NCI-H1417 treated with DMSO at 0.1 percent for 48 hours (cell line): Measurements from ENCODE around the gene ARHGEF7.
A peak's percentile ranks its signal among the peaks of the same experiment; 100 is the strongest.

ENCODE experiments used
- DNase-seq: peaks from one replicate; lab custom pipeline; 2025; lab: John Stamatoyannopoulos, UW

Gene ARHGEF7

DNA sequence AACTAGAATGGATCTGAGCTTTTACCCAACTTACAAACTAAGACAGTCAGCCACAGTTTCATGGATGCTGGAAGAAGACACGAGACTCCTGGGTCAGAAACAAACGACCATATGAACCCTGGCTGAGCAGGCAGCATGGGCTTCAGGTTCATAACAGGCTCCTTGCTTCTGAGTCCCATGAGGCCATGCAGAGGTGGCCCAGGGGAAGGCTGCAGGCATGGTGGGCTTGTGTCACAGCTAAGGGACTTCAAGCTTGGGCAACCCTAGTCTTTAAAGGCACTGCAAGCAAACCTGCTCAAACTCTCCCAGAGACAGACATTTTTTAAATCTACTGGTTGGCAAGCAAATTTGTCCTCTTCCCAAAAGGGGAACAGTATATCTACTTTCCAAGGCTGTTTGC is 5.1 kb upstream of the ARHGEF7 start:
- no peak for DNase-seq

DNA sequence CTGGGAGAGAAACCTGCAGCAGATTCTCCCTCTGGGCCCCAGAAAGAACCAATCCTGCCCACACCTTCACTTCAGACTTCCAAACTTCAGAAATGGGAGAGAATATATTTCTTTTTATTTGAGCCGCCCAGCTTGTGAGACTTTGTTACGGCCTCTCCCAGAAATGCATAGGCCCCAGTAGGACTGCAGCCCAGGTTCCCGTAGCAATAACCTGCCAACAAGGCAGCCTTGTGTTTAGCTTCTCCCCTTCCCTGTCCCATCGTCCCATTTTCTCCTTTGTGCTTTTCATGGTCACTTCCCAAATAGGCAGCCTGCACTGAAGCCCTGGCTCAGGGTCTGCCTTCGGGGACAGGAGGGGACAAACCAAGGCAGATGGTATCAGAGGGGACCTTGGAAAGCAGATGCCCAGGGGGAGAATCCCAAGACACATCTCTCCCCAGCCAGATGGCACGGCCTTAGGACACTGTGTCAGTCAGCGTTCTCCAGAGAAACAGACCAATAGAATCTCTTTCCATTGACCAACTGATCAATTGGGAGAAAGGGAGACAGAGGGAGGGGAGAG is 3.7 kb upstream of the ARHGEF7 start:
- DNase-seq = no peak

DNA sequence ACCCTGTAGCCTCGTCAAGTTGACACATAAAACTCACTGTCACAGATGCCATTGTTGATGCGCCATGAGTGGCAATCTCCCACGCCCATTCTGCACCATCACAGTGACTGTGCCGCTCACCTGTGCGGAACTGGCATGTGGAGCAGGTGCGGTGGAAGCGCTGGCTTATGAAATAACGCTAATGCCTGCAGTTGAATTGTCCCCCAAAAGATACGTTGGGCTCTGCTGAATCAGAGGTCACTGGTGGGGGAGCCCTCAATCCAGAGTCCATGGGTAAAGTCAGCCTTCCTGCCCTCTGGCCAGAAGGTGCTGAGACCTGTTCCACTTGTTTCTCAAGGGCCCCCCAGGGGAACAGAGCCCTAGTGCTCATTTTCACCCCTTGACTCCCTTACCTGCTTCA is 2.9 kb upstream of the ARHGEF7 start:
- no peak for DNase-seq

DNA sequence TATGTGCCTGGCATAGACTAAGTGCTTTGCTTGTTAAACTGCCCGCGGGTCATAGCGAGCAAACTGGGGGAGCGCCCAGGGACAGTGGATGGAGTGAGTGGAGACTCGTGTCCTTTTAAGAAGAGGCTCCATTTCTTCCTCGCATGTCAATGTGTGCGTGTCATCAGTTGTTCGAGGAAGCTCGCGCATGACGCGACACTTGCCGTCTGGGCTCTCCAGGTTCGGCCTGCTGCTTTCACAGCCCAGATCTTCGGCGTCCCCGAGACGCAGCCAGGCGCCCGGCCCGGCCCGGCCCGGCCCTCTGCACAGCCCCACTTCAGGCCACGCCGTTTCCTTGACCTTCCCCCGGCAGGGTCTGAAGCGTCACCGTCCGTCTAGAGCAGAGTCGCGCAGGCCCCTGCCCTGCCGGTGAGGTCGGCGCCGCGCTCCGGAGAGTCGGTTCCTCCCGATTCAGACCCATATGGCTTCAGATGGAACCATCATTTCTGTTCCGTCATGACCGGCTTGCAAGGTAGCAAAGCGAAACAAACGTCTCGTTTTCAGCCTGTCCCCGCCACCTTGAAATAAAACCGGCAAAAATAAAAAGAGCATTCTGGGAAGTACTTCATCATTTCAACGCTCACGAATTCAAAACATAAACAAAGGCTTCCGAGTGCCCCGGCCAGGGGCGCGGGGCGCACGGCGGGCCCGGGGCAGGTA is 599 bp upstream of the ARHGEF7 start:
- peak; percentile 36 for DNase-seq

DNA sequence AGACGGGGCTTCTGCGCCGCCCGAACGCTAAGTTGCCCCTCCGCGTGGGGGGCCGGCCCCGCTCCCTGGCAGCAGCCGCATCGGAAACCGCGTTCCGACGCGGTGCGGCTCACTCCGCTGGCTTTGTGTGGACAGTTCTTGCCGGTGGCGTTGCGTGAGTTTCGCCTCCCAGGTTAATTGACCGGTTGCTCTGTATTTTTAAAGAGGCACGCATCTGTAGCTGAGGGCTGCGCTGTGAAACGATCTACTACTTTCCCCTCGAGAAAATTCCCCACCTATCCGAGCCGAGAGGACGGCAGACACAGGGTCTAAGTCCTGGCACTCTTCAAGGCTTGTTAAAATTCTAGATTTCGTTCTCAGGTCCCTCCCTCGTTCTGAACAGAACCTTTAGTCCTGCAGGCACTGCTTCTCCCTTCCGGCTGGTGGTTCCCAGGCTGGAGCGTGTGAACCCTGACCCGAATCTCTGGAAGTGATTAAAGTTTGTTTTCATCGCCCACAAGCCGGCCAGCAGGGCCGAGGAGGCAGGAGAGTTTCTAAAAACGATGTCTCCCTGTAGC is 933 bp downstream of the ARHGEF7 start:
- no peak for DNase-seq

DNA sequence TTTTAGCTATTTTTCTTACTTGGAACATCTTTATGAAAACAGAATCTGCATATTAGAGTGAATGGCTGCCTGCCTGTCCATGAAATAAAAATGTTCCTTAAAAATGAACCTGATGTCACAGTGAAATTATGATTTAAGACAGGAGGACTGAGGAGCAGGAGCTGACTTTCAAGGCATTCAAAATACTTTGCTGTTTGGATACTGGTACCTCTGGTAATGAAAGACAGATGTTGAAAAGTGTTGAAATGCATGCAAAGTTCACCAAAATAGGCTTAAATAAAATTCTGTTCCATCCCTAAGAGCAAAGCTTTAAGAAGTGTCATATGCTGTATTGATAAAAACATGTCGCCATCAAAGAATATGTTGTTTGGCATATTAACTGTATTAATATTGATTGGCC is 1.7 kb downstream of the ARHGEF7 start:
- no peak for DNase-seq

DNA sequence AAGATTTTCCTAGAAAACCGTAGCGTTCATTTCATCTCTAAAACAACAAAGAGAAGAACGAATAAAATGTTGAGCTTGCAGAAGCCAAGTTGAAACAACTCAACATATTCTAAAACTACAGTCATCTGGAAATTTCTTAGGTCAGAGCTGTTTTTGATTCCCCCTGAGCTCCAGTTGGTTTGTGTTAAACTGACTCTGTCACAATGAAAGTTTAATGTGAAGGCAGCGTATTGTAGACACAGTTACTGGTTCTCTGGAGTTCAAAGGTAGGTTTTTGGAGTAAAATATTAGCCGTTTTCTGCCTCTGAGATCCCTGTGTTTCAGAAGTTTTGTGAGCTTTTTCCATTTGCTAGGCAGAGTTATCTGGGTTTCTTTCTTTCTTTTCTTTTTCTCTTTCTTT is 2.2 kb downstream of the ARHGEF7 start:
- no peak for DNase-seq

DNA sequence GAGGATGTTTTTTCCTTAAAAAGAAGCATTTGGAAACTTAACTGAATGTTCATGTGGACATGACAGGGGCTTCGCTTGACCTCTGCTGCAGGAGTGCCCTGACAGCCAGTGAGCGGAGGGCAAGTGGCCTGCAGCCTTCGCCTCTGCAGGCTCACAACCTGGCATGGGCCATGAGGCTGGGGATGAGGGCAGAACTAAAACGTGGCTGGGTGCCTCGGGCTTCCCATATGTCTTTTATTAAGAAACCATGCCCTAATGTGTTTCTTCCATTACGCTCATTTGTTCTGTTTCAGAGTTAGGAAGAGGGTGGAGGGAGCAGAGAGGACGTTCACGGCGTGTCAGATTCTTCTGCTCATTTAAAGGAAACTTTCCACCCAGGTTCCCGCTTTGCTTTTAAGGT is 2.9 kb downstream of the ARHGEF7 start:
- DNase-seq = no peak

DNA sequence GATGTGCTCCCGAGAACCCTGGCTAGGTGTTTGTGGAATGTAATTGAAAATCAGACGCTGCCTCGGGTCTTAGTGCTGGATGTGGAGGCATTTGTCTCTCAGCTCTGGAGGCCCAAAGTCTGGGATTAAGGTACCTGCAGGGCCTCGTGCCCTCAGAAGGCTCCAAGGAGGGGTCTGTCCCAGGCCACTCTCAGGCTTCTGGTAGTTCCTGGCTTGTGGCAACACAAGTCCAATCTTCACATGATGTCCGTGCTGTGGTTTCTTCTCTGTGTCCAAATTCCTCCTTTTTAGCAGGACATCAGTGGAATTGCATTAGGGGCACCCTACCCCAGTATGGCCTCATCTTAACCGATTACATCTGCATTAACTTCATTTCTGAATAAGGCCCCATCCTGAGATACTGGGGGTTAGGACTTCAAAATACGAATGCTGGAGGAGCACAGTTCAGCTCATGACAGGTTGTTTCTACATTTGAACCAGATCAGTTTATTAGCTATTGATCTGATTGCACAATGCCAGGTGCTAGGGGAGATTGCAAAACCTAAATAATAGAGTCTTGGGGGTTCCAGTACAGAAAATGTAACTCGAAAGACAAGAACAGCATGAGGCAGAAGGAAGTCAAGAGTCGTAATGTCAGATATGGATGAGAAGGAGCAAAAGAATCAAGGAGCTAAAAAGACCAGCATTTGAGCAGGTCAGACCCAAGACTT is 3.9 kb downstream of the ARHGEF7 start:
- no peak for DNase-seq

DNA sequence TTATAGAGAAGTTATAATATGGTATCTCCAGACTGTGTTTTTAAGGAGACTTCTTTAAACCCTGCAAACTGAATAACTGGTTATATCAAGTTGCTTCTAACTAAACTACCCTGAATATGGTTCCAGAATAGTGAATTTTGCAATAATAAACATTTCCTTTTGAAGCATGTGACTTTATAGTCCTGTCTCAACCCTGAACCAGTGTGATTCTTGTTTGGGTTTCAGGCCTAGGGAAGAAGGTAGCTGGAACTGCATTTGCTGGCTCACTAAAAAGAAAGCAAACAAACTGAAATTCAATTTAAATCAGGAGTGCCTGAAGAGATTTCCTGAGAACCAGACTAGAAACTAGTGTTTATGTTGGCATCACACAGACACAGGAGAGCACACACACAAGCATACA is 4.9 kb downstream of the ARHGEF7 start:
- no peak for DNase-seq

DNA sequence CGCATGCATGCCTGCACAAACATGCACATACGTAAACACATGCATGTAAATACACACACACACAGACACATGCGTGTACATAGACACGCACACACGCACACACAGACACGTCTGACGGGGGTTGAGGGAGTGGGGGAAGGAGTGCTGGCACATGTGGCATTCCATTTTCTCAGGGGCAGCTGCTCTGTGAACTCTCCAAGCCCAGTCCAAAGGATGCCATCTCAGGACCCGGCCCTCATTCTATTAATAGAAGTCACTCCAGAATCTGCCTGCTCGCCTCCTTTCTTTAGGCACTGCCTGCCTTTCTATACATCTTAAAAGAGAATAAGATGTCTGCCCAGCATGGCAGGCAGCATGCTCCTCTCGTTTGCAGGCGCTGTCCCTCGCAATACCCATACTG is 5.3 kb downstream of the ARHGEF7 start:
- DNase-seq = no peak

DNA sequence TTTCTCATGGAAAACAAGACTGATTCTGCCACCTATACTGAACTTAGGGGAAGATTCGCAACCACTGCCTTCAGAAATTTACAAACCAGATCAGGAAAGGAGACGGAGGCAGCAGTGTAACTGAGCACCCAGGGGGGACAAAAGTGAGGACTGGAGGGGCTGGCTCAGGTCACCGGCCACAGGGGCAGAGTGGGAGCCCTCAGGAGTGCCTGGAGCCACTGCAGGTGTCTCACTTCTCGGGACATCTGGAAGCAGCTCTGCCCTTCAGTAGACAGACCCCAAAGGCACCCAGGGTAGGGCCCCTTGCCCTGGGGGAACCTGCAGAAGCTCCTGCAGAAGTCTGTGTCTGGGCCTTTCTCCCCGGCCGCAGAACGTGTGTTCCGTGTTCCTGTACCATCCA is 5.8 kb downstream of the ARHGEF7 start:
- DNase-seq = no peak

DNA sequence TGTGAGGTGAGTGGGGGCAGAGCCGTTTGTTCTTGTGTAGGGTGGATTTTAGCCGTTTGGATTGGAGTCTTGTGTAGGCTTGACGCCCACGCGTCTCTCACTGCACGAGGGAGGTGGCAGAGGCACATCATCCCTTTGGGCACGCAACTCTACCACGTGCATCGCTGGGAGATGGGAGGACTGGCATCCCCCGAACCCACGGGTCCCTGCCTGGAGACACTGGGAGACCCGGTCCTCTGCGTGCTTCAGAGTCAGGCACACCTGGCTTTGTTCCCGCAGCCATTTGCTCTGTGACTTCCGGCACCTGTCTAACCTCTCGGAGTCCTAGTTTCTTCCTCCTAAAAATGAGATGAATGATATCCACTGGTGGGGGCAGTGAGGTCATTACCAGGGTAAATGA is 6.4 kb downstream of the ARHGEF7 start:
- no peak for DNase-seq

DNA sequence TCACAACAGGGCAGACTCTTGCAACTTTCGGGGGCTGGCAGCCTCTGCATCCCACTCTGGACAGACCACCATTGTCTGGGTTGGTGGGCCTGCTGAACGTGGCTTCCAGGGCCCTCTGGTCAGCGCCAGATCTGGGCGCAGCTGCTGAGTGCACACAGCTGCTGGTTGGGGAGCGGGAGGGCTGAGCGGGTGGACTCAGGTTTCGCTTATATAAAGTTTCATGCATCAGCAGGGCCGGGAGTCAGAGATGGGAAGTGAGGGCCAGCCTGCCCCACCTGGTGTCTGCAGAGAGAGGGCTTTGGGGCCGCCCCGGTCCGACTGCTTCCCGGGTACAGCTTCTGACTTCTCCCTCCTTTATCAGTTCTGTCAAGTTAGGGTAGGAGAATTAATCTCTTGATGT is 6.9 kb downstream of the ARHGEF7 start:
- no peak for DNase-seq

DNA sequence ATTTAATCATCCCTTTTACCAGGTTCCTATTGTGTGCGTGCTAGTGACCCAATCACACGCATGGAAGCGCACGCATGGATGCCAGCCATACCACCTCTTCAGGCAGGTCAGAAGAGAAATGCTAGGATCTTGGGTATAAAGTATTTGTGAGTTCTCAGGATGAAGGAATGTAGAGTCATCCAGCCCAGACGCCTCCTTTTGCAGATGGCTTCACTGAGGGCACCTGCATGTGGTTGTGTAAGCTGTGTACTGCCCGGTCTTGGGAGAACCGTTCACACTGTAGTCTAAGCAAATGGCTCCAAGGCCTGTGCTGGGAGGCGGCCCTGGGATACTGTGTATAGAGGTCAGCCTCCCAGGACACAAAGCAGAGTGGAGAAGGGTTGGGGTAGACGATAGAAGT is 7.5 kb downstream of the ARHGEF7 start:
- DNase-seq = no peak

DNA sequence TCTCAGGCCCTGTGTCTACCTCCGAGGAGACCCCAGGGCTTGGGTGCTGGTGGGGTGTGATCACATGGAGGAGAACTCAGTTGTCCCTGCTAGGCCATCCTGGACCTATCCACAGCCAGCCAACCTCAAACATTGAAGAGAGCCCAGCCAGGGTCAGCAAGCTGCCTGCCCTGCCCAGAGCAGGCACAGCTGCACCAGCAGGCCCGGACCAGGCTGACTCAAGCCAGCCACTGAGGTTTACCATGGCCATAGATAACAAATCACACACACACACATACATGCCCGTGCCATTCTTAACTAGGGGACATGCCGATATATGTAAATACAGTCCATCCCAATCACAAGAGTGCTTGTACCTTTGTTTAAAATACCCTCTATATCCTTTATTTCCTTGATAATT is 8.1 kb downstream of the ARHGEF7 start:
- no peak for DNase-seq

DNA sequence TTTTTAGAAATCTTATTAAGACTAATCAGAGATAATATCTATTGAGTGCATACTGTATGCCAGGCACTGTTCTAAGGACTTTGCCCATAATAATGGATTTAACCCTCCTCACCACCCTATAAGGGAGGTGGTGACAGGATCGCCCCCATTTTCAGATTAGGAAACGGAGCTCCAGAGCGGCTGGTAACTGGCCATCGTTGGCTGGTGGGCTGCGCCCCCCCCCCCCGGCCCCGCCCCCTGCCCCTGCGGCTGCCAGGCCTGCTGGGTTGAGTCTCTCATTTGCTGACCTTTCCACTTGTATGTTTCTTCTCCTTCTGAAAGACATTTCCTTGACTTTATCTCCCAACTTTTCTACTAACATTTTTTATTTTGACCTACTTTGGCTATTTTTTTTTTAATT is 8.5 kb downstream of the ARHGEF7 start:
- no peak for DNase-seq

DNA sequence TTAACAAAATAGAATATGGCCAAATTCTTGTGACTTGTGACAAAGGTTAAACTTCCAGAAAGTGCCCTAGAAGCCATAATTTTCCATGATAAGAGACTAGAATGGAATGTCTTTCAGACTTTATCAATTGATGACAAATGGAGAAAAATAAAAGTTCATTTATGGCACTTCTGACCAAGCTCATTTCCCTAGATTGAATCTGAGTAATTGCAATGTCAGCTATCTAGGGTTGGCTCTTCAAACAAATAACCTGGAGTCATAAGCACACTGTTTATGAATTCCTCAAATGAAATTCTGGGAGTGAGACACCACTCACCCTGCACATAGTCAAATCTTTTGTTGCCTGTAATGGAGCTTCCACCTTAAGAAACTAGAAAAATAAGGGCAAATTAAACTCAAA is 11.4 kb downstream of the ARHGEF7 start:
- DNase-seq = no peak

DNA sequence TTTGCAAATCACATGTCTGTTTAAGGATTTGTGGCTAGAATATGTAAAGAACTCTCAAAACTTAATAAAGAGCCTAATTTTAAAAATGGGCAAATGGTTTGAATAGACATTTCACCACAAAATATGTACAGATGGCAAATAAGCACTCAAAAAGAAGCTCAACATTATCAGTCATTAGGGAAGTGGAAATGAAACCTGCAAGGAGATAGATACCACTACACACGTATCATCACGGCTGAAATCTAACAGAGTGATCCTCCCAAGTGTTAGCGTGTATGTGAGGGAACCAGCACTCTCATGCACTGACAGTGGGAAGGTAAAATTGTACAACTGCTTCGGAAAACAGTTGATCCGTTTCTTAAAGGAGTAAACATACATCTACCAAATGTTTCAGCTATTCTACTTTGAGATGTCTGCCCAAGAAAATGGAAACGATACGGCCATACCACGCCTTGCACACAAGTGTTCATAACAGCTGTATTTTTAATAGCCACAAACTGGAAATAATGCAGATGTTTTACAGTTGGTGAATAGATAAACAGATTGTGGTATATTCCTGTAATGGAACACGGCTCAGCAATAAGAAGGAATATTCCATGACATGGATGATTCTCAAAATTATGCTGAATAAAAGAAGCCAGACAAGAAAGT is 14.5 kb downstream of the ARHGEF7 start:
- DNase-seq = no peak

DNA sequence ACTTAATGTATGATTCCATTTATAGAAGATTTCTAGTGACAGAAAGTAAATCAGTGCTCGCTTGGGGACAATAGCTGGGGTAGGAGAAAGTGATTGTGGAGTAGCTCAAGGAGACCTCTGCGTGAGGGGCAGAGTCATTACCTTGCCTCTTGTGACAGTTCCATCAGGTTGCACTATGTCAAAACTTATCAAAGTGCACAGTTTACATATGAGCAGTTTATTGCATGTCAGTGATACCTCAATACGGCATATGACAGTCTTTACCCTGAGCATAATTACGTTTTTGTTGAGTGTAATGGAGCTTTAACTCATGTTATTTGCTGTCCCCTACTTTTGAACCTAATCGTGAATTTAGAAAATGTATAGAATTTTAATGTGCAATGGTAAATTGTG is 15.0 kb downstream of the ARHGEF7 start:
- DNase-seq = no peak

DNA sequence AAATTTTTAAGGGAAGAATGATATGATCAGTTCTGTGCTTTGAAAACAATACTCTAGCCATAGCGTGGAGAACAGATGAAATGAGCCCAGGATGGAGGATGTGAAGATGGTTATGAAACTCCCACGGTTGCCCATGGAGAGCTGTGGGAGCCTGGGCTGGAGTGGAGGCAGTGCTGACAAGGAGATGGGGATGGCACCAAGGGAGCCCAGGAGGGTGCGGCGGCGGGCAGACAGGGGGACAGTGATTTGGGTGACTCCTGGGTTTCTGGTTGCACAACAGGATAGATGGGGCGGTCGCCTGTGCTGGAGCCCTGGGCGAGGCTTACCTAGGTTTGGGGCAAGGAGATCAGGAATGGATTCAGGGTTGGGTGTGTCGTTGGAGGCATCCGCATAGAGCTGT is 15.9 kb downstream of the ARHGEF7 start:
- DNase-seq = no peak

DNA sequence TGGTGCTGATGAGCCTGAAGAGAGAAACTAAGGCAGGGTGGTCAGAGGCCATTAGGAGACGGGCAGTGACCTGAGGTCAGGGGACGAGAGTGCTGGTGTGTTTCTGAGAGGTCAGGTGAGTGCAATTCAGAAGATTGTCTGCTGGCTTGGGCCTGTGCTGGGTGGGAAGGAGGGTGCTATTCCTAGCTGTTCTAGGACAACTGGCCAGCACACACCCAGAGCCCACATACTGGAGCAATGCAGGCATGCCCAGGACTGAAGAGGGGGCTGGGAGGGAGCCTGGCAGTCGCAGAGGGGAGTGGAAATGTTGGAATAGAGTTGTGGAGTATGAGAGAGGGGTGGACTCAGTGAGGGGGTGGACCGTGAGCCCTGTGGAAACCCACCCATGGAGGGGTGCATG is 16.5 kb downstream of the ARHGEF7 start:
- no peak for DNase-seq

DNA sequence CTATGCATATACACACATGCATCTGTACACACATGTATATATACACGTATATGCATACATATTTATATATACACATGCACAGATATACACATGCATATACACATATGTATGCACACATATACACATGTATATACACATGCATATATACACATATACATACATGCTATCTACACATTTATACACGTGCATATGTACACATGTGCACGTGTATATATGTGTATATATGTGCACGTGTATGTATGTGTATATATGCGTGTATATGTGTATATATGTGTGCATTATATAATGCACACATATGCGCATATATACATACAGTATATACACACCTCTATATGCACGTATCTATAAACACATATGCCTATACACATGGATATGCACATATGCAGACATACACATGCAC is 17.8 kb downstream of the ARHGEF7 start:
- no peak for DNase-seq
